GM19438 (cell line): ENCODE results near the gene RASA3.

Experiments
- ATAC-seq: cut with Tn5 transposase; IDR thresholded peaks from one replicate; pipeline ENCODE4 v1.9.1; 2021; ENCODE audit warnings: low read depth; ENCODE audit not compliant: unreplicated experiment

Gene RASA3

GRCh38 chr13:113976711-113977684, 155.4 kb downstream of the RASA3 start:
- ATAC-seq: no peak

GRCh38 chr13:113975416-113975815, 157.0 kb downstream of the RASA3 start:
- ATAC-seq: no peak

GRCh38 chr13:113974304-113975281, 157.8 kb downstream of the RASA3 start:
- no peak for ATAC-seq

GRCh38 chr13:113973218-113974164, 158.9 kb downstream of the RASA3 start, which contains the start of gene C13orf46:
TSS of gene C13orf46 (minus strand) at chr13:113974076. CDS start at chr13:113973997, 79 bp downstream.
- ATAC-seq: no peak

- no peak for ATAC-seq
Measured at GRCh38 chr13:113972451-113973217, 159.8 kb downstream of the RASA3 start.

GRCh38 chr13:113971471-113972231, 160.8 kb downstream of the RASA3 start:
- no peak for ATAC-seq

GRCh38 chr13:113970810-113971470, 161.5 kb downstream of the RASA3 start:
- no peak for ATAC-seq

GRCh38 chr13:113969973-113970611, 162.3 kb downstream of the RASA3 start:
- no peak for ATAC-seq

GRCh38 chr13:113969311-113969972, 163.0 kb downstream of the RASA3 start:
- ATAC-seq: no peak

GRCh38 chr13:113968463-113969310, 163.7 kb downstream of the RASA3 start:
- ATAC-seq: no peak

GRCh38 chr13:113967729-113968462, 164.5 kb downstream of the RASA3 start:
- no peak for ATAC-seq

GRCh38 chr13:113967206-113967720, 165.2 kb downstream of the RASA3 start:
- no peak for ATAC-seq

GRCh38 chr13:113965968-113966884, 166.2 kb downstream of the RASA3 start:
- ATAC-seq: no peak

- no peak for ATAC-seq
Measured at GRCh38 chr13:113965383-113965874, 167.0 kb downstream of the RASA3 start.
